IPS-NIHi11 (cell line): ENCODE measurements around the gene IVD.

ENCODE experiments used
- DNase-seq: peaks from one replicate; pipeline ENCODE4 v3.0.0; 2012; ENCODE audit warnings: mixed read lengths, low spot score

IVD gene

DNA sequence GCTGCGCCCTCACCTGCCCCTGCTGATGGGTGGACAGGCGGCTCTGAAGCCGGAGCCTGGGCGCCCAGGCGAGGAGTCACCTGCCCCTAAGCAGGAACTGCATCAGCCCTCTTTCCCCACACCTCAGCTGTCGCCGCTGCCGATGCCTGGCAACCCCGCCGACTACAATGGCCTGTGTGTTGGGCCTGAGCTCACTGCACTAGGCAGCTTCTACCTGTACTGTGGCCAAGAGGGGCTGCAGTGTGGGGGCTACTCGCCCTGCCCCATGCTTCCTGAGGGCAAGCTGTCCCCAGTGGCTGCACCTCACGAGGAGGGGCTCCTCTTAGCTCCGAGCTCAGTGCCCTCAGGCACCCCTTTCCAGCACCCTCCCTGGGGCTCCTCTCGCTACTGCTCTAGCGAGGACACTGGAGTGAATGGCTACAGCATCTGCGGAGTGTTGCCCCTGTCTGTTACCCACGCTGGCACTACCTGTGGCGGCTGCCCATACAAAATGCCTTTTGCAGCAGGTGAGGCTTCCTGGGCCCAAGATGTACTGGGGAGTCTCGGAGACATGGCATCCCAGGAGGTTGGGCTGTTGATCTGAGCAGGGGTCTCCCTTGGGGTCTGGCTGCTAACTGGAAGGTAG lies 53.9 kb downstream of the IVD start:
- DNase-seq: no peak

DNA sequence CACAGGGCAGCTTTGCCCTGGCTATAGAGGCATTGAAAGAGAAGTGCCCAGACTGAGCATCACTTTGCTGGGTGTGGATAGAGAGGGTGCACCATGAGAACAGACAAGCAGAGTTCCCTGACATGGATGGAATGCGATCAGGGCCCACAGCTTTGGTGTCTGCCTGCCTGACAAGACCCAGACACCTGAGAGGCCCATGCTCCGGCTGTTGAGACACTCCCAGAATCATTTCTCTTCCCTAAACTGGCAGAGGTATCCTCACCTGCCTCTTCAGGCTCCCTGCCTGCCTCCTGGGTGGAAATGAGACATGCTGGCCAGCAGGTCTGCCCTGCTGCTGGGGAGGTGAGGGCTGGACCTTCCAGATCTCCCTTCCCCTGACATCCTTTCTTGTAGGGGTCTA lies 54.8 kb downstream of the IVD start:
- DNase-seq: no peak

DNA sequence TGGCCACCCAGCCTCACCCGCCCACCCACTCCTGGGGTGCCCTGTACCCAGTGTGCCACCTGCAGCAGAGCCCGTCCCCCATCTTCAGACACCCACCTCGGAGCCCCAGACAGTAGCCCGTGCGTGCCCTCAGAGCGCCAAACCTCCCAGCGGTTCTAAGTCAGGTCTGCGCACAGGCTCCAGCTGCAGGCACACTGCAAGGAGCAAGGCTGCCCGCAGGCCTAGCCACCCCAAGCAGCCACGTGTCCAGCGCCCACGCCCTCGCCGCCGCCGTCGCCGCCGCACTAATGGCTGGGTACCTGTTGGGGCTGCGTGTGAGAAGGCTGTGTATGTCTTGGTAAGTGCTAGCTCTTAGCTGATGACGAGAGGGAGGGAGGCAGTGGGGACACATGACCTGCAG lies 56.4 kb downstream of the IVD start:
- DNase-seq: no peak

DNA sequence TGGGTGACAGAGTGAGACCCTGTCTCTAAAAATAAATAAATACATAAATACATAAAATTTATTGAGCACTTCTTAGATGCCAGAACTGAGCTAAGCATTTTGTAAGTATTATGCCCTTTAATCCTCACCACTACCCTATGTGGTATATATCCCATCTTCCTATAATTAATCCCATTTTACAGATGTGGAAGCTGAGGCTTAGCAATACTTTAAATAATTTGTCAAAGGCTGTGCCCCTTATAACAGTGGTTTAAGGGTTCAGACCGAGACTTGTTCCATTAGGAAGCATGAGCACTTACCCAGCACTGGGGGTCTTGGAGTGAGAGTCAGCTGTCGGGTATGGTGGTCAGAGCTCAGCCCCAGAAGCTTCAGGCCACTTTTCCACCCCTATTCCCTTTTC lies 57.7 kb downstream of the IVD start:
- no peak for DNase-seq

DNA sequence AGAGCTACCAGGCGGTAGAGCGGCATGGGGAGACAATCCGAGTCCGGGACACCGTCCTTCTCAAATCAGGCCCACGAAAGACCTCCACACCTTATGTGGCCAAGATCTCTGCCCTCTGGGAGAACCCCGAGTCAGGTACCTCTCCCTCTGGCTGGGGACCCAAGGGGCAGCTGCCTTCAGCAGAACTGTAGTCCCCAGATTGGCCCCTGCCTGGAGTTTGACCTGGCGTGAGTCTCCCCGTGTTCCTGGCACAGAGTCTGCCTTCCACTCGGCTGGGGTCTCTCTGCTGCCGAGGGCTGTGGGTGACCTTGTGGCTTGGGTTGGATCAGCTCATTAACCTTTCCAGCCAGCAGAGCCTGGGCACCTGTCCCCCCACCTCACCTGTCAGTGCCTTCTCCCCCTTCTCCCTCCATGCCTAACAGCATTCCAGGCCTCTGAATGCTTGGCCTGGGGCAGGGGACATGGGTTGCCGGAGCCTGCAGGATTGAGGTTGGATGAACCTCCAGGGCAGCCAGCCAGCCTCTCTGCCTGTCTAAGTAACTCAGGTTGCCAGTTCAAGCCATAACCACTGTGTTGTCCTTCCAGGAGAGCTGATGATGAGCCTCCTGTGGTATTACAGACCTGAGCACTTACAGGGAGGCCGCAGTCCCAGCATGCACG lies 58.4 kb downstream of the IVD start:
- DNase-seq: no peak

DNA sequence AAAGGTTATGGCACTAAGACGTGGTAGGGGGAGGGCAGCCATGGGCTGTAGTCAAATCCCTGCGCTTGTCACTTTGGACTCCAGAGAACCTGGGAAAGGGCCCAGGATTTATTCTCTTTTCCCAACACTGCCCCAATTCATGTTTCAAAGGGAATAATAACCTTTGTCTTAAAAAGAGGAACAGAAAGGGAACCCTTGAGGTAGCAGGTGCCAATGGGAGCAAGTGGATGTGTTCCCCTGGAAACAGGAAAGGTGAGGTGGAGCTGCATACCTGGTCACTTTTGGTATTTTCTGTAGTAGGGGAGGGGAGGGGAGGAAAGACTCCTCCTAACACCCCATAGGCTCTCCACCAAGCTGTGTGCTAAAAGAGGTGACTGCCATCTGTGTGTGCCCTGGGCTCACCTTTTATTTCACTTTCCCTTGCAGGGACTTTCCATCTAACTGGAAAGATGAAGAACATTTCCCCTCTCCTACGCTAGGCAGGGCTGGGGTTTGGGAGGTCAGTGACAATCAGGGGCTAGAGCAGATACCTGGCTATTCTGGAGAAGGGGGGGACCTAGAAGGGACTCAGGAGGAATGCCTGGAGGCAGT lies 59.1 kb downstream of the IVD start:
- DNase-seq: no peak

DNA sequence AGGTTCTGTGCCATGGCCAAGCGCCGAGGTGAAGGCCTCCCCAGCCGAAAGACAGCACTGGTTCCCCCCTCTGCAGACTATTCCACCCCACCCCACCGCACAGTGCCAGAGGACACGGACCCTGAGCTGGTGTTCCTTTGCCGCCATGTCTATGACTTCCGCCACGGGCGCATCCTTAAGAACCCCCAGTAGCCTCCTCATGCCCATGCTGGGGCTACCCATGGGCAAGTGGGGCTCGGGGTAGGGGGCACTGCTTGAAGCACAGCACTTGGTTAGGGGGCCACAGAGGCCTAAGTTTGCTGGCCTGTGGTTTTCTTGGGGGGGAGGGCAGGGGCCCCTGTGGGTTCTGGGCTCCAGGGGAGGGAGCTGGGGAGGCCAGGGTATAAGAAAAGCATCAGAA lies 60.3 kb downstream of the IVD start:
- no peak for DNase-seq

DNA sequence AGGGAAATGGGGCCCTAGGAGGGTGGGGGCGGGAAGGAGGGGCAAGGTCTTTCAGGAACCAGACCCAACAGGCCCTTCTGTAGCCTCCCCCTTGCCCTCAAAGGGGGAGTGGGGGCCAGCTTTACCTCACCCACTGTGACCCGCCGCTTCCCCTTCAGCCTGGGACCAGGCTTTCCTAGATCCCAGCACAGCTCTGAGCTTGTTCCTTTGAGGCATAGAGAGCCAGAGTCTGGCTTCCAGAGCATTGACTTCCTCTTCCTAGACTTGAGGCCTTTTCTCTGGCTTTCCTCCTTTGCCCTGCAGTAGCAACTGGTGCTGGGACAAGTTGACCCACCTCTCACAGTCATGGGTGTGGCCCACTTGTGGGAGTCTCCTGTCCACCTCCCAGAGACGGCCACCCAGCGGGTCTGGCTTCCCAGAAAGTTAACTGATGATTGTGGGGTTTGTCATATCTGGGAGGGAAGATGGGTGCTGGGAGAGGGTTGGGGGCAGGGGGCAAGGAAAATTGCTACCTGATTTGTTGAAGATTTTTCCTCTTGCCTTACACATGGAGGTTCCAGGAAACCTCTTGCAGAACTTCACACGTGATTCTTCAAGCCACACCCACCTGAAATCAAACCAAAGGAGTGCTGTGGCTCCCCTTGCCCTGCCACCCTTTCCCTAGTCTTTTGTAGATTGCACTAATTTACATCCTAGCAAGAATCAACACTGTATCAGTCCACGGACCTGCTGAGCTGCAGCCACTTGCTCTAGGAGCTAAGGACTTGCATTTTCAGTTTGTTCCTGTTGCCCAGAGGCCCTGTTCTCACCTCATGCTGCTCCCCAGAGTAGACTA lies 61.0 kb downstream of the IVD start:
- no peak for DNase-seq

DNA sequence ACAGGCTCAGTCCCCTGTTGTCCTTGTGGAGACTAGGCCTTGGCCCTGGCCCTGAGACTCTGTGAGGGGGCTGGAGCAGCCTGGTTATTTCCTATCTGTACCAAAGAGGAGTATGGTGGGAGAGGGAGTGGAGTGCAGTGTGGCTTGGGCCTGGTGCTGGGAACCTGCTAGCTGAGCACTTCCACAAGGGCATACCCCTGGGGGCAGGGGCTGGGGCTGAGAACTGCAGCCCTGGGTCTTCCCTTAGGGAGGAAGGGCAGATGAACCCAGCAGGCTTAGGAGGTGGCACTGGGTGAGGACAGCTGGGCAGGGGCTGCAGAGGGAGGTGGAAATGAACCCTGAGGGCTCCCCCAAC lies 61.6 kb downstream of the IVD start:
- no peak for DNase-seq

DNA sequence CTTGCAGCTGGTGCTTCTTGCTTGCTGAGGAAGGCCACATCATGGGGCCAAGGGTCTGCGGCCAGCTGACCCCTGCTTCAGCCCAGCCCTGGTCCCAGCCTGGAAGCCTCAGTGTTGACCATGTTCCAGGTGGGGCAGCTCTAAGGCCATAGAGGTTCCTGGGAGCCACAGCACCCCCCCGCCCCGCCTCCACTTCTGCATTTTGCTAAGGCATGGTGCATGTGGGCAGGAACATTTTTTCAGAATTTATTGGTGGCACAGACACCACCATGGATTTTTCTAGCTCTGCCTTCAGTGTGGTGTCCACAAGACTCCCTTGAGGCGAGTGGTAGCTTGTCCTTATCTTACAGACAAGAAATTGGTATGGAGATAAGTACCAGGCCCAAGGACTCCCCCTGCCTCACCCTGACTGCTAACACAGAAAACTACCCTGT lies 63.3 kb downstream of the IVD start:
- no peak for DNase-seq

DNA sequence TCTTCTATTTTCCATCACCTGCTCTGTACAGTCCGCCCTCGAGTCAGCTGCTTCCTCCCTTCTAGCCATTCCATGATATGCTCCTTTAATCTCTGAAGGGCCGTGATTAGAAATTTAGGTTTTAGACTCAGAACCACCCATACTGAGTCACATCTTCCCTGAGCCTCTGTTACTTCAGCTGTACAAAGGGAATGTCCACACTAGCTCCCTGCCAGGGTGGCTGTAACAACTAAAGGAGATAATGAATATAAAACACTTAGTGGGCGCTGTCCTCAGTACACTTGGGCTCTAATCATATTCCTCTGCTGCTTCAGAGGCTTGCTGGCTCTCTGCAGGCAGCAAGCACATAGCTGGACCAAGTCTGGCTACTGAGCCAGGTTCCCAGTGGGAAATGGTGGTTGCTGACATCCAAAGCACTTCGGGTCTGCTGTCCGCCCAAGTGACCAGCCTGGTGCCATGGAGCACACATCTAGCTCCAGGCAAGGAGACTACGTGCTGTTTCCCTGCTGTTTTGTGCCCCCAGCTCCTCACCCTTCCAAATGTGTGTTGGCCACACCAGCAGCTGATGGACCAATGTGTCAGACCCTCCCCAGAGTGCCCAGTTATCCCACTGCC lies 64.3 kb downstream of the IVD start:
- DNase-seq: no peak

DNA sequence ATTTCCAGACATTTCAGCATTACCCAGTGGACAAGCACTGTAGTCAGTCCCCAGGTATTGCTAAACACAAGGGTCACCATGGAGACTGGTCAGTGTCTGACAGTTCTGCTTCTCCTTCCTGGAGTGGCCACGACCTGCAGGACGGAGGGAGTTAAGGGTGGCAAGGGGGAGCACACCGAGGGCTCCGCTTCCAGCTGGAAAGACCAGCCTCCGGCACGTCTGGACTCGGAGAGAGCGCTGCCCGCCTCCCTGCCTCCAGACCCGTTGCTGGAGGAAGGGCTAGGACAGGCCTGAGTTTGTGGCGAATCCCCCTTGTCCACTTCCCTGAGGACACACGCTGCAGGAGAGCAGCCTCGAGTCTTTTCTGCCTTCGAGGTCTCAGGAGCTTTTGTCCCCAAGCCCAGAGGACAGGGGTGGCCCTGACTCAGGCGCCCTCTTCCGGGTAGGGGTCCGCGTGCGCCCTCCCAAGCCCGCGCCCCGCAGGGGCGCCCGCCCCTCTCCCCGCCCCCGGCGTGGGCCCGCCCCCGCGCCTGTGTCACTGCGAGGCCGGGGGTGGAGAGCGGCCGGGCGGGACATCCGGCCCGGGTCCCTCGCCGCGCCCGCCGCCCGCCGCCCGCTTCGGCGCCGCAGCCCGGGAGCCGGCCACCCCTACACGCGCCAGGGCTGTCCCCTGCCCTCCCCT lies 65.0 kb downstream of the IVD start, which contains the start of gene CHST14:
Gene CHST14, plus strand, starts transcription at position 562 of the 682 bp plus-strand sequence. CDS start 230 bp downstream, outside the sequence.
- peak; percentile 90 for DNase-seq
